HFFc6 (cell line): ENCODE data around the gene JAKMIP1. TPM values are rescaled to one million over a fixed set of nuclear protein-coding genes. Genes with fewer than 3 reads are reported as not detected.

Source experiments
- DNase-seq: peaks from one replicate; pipeline ENCODE4 v3.0.0-alpha.2; 2018
- H3K27ac Mint-ChIP-seq: 2 replicates; pipeline ENCODE4 v1.8.0; 2020; ENCODE audit warnings: mild to moderate bottlenecking, mixed read lengths
- H3K27me3 Mint-ChIP-seq: 2 replicates; pipeline ENCODE4 v1.8.0; 2021; ENCODE audit warnings: mild to moderate bottlenecking, moderate library complexity, mixed read lengths; ENCODE audit not compliant: insufficient read depth
- H3K36me3 Mint-ChIP-seq: 2 replicates; pipeline ENCODE4 v1.8.0; 2021; ENCODE audit warnings: low read depth, mixed read lengths
- H3K4me1 Mint-ChIP-seq: 2 replicates; pipeline ENCODE4 v1.8.0; 2020; ENCODE audit warnings: low read depth, mixed read lengths
- H3K4me3 Mint-ChIP-seq: 2 replicates; pipeline ENCODE4 v1.8.0; 2020; ENCODE audit warnings: mild to moderate bottlenecking, moderate library complexity, mixed read lengths
- H3K9me3 Mint-ChIP-seq: 2 replicates; pipeline ENCODE4 v1.8.0; 2020; ENCODE audit warnings: mild to moderate bottlenecking, mixed read lengths
- total RNA-seq, 6 experiments: library from RNA; stranded (reverse); fragmentation: NEBNext Ultra II Directional; extraction: Animal tissue kit (Norgen Biotek cat#: 25700); gene quantifications; 2 replicates in 1 of 6; 3 replicates in 5 of 6; pipeline ENCODE4 v1.2.3, GENCODE V29; 2021
- TF ChIP-seq, protein P1 (sequence below): fragments of 200-600 bp; sonication (generic); IDR thresholded peaks from 2 replicates; pipeline ENCODE4 v1.5.0; 2021; ENCODE audit warnings: antibody characterized with exemption, mild to moderate bottlenecking

The JAKMIP1 gene
- total RNA-seq, 6 experiments from 2014 or later = not detected

DNA sequence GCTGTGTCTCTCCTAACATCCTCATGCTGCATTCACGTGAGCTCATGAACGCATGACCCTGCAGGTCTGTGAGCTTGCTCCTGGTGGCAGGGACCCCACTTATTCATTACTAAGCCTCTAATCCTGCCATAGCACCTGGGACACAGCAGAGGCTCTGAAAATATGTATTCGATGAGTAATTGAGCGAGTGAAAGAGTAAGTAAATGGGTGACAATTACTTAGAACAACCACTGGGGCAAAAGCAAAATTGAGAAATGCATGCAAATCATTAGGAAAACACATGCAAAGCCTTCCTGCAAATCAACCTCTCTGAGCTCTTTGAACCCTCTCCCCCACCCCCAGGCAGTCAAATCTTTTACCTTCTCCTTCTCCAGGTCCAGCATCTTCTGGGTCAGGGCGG is 158.5 kb downstream of the JAKMIP1 start:
- Mint-ChIP-seq H3K36me3 (no peaks in the 10 kb centered on the region), H3K4me1 (no peaks in the 10 kb centered on the region), H3K9me3 (peaks cover 64% of the 10 kb centered on the region), H3K27me3 (no peaks in the 10 kb centered on the region; the same call in 1 of the 2 replicates), H3K27ac (no peak overlapping the region), H3K4me3 (no peak overlapping the region)
- DNase-seq = no peak
- TF ChIP-seq, protein P1, sequence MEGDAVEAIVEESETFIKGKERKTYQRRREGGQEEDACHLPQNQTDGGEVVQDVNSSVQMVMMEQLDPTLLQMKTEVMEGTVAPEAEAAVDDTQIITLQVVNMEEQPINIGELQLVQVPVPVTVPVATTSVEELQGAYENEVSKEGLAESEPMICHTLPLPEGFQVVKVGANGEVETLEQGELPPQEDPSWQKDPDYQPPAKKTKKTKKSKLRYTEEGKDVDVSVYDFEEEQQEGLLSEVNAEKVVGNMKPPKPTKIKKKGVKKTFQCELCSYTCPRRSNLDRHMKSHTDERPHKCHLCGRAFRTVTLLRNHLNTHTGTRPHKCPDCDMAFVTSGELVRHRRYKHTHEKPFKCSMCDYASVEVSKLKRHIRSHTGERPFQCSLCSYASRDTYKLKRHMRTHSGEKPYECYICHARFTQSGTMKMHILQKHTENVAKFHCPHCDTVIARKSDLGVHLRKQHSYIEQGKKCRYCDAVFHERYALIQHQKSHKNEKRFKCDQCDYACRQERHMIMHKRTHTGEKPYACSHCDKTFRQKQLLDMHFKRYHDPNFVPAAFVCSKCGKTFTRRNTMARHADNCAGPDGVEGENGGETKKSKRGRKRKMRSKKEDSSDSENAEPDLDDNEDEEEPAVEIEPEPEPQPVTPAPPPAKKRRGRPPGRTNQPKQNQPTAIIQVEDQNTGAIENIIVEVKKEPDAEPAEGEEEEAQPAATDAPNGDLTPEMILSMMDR = no peak

DNA sequence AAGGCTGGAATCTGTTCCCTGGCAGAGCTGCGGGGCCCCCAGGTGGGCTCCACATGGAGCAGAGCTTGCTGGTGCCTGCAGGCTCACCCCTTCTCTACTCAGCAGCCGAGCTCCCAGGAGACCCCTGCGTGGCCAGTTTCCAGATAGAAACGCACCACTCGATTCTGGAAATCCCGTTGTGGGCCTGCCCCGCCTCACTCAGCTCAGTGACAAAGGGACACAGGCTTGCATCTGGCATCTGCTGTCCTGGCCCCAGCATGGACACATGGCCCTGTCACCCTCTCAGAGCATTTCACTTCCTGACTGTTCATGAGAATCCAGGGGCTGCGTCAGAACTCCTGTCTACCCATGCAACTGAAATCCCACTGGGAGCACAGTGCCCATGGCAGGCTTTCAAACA is 161.6 kb downstream of the JAKMIP1 start:
- no peak overlapping the region for H3K4me3 Mint-ChIP-seq
- H3K4me1 Mint-ChIP-seq = no peaks in the 10 kb centered on the region
- H3K27ac Mint-ChIP-seq = no peak overlapping the region
- no peak for DNase-seq
- H3K27me3 Mint-ChIP-seq = no peaks in the 10 kb centered on the region; the same call in 1 of the 2 replicates
- H3K9me3 Mint-ChIP-seq = peaks cover 59% of the 10 kb centered on the region
- TF ChIP-seq, protein P1 = no peak
- 0 out of 2 replicates have a peak, but pooled peaks cover 4% of the 10 kb centered on the region for H3K36me3 Mint-ChIP-seq

DNA sequence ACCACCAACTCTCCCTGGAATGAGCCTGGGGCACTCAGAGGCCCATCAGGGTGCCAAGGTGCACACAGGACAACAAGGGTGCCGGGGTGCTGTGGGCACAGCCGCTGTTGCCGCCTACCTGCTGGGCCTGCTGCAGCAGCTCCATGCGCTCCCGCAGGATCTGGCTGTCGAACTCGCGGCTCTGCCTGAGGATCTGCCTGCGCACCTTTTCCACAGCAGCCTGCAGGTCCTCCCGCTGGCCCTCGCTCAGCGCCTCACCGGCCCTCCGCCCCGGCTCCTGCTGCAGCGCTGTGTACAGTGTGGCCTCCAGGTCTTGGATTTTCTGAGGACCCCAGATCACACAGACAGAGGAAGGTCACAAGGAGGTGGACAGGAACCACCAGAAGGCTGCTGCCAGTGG is 164.6 kb downstream of the JAKMIP1 start:
- Mint-ChIP-seq H3K36me3 (0 out of 2 replicates have a peak, but pooled peaks cover 4% of the 10 kb centered on the region), H3K4me1 (no peaks in the 10 kb centered on the region), H3K9me3 (peaks cover 49% of the 10 kb centered on the region), H3K27ac (no peak overlapping the region), H3K4me3 (no peak overlapping the region), H3K27me3 (peaks cover 3% of the 10 kb centered on the region; the same call in 1 of the 2 replicates)
- TF ChIP-seq, protein P1 = no peak
- no peak for DNase-seq

DNA sequence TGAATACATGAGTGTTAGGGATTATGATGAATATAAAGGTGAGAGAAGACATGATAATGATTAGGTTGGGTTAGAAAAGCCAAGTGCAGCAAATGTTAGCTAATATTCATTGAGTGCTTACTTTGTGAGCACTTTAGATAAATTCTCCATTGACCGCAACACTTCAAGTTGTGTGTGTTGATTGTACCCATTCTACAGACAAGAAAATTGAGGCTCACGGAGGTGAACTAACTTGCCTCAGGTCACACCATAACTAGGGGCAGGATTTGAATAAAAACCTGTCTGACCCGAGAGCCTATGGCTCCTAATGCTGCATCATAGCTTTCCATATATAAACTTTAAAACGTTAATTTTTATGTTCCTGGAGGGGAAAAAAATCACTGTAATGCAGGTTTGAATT is 167.0 kb downstream of the JAKMIP1 start:
- peaks cover 39% of the 10 kb centered on the region for H3K9me3 Mint-ChIP-seq
- peaks cover 6% of the 10 kb centered on the region; the same call in 1 of the 2 replicates for H3K27me3 Mint-ChIP-seq
- DNase-seq = no peak
- H3K27ac Mint-ChIP-seq = no peak overlapping the region
- TF ChIP-seq, protein P1 = no peak
- no peaks in the 10 kb centered on the region for H3K4me1 Mint-ChIP-seq
- no peak overlapping the region for H3K4me3 Mint-ChIP-seq
- H3K36me3 Mint-ChIP-seq = 0 out of 2 replicates have a peak, but pooled peaks cover 4% of the 10 kb centered on the region

DNA sequence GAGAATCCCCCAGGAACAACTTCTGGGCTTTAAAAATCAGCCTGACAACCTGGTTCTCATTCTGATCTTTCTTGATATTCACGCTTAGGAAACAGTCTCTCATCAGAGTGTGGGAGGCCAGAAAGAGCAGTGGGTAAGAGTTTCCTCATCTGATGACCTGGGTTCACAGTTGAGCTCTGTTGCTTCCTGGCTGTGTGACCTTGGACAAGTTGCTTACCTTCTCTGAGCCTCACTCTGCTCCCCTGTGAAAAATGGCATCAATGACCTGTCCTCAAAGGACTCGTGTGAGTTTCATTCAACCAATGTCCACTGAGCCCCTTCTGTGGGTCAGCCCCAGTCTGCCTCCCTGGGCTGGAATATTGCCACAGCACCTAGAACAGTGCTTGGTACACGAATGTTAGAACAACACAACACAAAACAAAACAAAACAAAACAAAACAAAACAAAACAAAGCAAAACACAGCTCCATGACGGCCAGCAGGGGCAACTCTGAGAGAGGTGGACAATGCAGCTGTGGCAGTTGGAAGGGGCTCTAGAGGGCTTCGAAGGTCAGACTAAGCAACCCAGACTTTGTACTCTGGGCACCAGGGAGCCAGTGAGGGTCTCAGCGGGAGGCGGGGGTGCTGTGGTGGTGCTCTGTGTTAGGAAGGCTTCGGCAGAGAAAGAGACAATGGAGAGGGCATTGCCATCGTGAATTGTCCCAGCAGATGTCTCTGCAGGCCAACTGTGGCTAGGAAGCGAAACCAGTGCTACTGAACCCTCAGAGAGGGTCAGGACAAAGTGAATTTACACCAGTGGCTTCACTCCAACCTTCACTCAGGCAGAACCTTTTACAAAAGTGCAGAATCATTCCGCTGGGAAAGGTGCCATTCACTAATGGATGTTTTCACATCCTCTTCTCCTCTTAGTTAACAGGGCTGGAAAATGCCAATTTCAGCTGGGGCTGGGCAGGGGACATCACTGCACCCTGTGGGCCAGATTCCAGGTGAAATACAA is 167.8 kb downstream of the JAKMIP1 start:
- no peaks in the 10 kb centered on the region for H3K4me1 Mint-ChIP-seq
- H3K27me3 Mint-ChIP-seq = peaks cover 6% of the 10 kb centered on the region; the same call in 1 of the 2 replicates
- no peak overlapping the region for H3K27ac Mint-ChIP-seq
- TF ChIP-seq, protein P1 = no peak
- peaks cover 38% of the 10 kb centered on the region for H3K9me3 Mint-ChIP-seq
- peaks cover 7% of the 10 kb centered on the region; the same call in 1 of the 2 replicates for H3K36me3 Mint-ChIP-seq
- no peak overlapping the region for H3K4me3 Mint-ChIP-seq
- no peak for DNase-seq
